Myocyte (in vitro differentiated cells): ENCODE measurements around the gene CRADD. TPM values are rescaled to one million over a fixed set of nuclear protein-coding genes. Genes with fewer than 3 reads are reported as not detected.
"Not testable (repeated sequence)": the region's sequence is repeated elsewhere in the genome, so short reads cannot be mapped to it uniquely, and the experiment has no call there.

Experiments used
- DNase-seq: peaks from one replicate; pipeline ENCODE4 v3.0.0-alpha.2; 2012; ENCODE audit warnings: low read depth
- total RNA-seq: library from RNA; depleted of rRNA; stranded (reverse); fragments of >200 nt; gene quantifications from 2 replicates; pipeline ENCODE4 v1.2.3, GENCODE V29; 2014

The CRADD gene
- total RNA-seq, 1 donor from 2014 or later: 30.1 TPM

DNA sequence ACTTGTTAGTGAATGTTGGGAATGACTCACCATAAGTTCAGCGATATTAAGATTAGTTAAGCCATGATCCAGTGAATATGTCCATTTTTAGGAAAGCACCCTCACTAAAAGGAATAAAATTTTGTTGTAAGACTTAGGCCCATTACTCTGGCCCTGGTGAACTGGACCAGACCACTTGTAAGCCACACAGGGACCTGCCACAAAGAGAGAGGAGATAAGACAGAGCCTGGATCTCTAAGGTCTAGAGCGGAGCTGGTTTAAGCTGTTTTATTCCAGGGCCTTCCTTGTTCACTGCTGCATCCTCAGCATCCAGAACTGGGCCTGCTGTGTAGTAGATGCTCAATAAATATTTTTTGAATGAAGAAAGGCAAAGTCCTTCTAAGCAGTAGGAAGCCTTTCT lies 79.1 kb downstream of the CRADD start:
- DNase-seq: no peak

DNA sequence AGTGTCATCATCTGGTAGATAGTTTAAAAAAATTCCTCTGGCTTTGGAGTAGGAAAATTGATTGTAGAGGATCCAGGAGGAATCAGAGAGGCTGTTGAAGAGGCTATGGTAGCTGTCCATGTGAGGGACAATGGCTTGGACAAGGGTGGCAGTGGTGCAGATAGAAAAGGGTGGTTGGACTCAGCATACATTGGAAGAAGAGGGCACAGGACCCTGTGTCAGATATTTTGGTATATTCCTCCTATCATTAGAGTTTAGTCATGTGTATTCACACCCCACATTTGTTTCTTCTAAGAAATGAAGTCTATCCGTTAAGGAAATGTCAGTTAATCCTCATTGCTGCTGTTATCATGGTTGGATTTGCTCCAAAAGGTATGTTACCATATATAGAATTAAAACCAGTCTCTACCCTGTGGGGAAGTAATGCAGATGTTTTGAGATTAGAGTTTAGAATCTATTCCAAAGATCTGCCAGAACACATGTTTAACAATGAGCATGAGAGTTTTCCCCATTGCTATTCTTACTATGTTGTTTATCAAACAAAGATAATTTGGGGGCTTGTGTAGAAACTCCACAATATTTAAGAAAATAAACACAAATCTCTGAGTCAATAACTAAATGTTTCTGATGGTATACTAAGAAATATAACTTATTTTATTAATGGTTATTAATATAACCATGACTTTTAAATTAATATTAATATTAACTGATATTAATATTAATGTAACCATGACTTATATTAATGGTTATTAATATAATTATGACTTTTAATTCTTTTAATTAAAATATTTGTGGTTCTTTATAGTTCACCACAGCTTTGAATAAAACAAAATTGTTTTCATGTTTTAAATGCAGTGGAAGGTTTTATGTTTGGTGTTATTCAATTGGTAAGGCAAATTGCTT lies 80.9 kb downstream of the CRADD start:
- DNase-seq: no peak

- DNase-seq: no peak
Observed at GRCh38 chr12:93758801-93759373, 81.7 kb downstream of the CRADD start.

DNA sequence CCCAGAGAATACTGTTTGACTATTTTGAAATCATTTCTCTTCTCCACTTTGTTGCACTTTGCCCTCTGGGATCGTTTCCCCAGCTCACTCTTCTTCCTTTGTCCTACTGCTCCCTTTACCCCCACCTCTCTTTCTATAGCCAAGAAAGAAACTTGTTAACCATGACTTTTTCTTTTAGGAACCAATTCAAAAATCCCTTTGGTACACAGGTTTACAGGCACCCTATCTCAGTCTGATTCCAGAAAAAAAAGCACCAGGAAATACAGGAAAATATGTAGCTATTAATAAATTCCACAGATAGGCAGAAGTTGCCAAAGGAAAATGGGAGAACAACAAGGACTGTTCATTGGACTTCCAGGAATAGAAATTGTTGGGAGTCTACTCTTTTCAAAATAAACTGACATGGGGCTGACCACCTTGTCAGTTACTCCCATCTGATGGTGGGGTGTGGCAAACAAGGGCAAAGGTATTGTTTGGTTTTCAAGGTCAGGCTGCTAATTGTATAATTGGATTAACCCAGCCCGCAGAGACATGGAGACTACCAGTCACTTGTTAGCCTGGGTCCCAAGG lies 82.4 kb downstream of the CRADD start:
- no peak for DNase-seq

- DNase-seq: no peak
Observed at GRCh38 chr12:93760275-93760875, 83.2 kb downstream of the CRADD start.

DNA sequence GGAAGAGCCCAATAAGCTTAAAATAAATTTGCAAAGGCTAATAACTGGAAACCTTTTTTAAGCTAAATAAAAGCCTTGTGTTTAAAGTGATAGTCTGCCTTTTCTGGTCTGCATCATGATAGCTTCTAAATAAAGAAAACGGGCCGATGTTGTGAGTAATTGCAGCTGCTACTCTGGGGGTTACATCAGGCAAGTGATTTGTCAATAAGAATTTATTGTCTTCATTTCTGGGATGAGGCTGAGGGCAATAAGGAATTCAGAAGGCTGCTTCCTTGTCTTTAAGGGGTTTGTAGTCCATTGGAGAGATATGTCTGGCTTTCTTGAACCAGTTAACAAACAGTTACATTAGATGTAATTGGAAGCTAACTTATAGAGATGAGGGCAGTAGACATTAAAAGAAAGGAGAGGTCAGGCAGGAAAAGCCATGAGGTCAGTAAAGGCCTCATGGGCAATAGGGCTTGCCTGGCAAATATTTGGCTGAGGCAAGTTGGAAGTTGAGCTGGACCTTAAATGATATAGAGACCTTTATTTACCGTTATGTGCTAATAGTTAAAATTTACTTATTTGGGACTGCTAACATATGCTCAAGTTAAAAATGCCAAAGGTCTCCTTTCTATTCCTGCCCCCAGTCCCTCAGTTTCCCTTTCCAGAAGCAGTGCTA lies 85.0 kb downstream of the CRADD start:
- DNase-seq: peak; percentile 87

DNA sequence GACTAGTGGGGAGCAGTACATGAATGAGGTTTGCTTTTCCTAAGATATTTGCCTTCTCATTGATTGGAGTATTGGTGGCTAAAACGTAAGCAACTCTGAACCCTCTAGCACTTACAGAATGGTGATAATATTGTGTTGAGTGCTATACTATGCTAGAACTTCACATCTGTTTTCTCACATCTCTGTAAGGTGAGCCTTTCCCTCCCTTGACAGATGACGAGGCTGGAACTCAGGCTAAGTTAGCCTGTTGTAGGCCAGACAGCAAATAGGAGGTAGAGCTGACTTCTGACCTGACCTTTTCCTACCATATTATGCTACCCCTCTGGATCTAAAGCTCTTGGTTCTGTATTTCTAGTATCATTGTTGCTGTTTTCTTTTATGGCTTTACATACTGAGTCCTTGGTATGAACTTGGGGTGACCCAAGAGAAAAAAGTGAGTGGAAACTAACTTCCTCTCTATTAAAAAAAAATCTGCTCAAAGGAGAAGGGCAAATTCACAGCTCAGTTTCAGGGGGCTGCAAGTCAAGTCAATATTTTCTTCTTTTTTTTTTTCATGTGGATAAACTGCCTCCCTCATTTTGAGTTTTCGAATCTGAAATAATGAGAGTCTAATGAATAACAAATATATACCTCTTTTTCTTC lies 85.9 kb downstream of the CRADD start:
- no peak for DNase-seq

DNA sequence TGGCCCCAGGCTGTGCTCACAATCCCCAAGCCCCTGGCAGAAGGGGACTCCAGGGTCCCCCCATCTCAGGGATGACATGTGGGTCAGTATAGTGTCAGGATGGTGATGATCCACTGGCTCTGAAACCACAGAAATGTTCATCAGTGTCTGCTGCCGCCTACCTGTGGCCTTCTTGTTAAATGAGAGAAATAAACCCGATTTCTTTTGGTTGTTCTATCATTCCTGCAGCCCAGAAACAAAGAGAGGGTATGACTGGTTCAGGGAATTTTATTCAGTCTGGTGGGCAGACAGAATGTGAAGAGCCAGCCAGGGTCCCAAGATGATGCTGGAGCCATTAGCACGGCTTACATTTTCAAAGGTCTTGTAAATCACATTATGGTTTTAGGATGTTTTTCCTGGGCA lies 86.6 kb downstream of the CRADD start:
- DNase-seq: no peak

DNA sequence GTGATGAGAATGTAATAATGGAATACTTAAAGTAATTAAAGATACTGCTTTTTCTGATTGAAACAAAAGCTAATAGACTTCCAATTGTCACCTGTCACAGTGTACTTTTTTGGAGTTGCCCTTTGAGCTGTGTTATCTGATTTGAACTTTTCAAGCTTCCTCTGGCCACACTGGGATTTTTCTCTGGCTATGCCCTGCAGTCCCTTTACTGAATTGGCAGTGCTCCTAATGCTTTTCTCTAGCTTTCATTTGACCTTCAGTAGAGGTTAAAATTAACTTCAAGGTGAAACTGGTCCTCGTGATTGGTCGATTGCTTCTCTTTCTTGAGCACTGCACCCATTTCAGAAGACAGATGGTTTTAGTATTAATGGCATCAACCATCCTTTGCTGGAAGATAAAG lies 89.2 kb downstream of the CRADD start:
- no peak for DNase-seq

DNA sequence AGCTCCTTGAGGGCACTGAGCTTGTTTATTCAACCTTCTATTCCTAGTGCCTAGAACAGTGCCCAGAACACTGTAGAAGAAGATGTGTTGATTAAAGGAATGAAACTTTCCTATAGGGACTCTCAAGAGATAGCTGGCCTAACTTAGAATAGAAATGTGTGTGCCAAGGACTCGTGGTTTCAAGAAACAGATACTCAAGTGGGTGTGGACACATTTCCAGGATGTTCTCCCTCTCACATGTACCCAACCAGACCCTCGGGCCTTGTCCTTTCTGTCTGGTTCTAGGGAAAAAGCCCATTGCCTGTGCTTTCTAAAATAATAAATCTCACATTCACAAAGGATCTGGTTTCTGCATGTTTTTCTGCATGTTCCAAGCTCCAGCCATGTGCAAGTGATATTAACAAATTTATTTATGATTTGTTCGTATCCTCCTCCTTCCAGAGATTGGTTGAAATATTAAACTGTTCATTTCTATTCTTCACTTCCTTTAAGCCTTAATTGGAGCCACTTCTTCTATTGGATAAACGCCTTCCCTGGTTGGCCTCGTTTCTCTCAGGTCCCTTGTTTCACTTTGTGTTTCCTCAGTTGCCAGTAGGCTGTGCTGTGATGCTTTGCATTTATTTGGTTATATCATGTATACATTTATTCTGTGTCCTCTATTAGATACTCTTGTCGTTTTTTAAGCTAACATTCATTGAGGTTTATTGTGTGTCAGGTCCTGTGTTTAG lies 89.8 kb downstream of the CRADD start:
- DNase-seq: peak; percentile 77

DNA sequence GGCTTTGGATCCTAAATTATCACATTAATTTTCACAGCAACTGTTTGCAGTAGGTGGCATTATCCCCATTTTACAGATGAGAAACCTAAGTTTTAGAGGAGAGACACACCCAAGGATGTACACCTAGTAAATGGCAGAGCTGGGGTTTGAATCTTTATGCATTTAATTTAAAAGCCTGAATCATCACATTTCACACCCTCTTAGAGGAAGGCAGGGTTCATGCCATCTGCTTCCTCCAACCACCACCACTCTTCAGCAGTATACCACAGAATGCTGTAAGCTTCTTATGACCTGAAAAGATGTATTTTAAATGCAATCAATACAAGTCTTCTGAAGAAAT lies 90.3 kb downstream of the CRADD start:
- DNase-seq: no peak

- no peak for DNase-seq
Observed at GRCh38 chr12:93772003-93772700, 95.0 kb downstream of the CRADD start.

- peak; percentile 42 for DNase-seq
Observed at GRCh38 chr12:93773122-93773871, 96.1 kb downstream of the CRADD start.

- DNase-seq: peak; percentile 61
Observed at GRCh38 chr12:93776581-93777018, 99.4 kb downstream of the CRADD start.

- peak; percentile 43 for DNase-seq
Observed at GRCh38 chr12:93777254-93777653, 100.1 kb downstream of the CRADD start.

- peak; percentile 93 for DNase-seq
Observed at GRCh38 chr12:93778306-93778705, 101.1 kb downstream of the CRADD start.

DNA sequence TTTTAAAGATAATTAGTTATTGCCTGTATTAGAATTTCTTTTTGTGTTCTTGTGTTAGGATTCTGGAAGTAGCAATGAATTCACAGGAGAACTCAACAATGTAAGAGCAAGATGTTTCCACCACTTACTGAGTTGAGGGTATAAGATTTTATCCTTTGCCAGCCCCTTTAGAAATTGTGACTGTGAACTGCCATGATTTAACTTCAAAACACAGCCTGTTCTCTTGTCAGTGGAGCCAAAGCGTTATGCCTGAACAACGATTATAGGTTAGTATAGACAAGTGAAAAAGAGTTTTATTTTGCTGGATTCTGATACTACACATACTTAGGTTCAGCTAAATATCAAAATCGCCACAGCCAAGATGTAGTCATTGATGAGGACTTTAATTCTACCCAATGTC lies 101.6 kb downstream of the CRADD start:
- DNase-seq: no peak

- no peak for DNase-seq
Observed at GRCh38 chr12:93780101-93780641, 103.0 kb downstream of the CRADD start.

GRCh38 chr12:93780886-93781285 lies 103.7 kb downstream of the CRADD start:
- not testable (repeated sequence) for DNase-seq
